DMS114 treated with DMSO at 0.1 percent for 48 hours (cell line): ENCODE measurements around the gene KCNJ5.

Experiments
- DNase-seq: peaks from one replicate; lab custom pipeline; 2025; ENCODE audit not compliant: unreplicated experiment; lab: John Stamatoyannopoulos, UW

KCNJ5 gene

GRCh38 chr11:128890543-128891368 lies at the start of gene KCNJ5:
Gene KCNJ5 (plus strand): TSS chr11:128891356. CDS start chr11:128911274, 19,918 bp downstream.
- no peak for DNase-seq

DNA sequence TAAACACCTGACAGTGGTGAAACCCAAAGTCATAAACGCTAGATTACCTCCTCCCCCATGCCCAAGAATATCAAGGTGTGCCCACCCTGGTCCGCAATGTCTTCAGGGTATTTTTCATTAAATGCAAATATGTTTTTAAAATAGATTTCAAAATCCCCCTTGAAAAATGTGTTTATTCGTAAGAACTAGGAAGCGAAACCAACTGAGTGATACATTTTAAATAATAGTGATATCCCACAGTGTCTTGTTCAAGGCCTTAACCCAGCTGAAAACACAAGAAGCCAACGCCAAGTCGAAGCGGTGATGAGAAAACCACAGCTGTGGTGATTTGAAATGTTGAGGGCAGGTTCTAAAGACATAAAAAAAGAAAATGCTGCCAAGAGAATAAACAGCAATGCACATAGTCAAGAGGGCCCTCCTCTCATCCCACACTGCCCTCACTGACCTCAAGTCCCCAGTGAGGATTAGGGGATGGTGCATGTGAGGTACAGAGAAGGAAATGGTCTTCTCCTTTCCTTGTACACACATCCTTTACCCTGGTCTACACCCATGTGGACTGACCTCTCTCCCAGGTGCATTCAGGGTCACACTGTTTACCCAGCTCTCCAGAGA lies 49.6 kb upstream of the KCNJ5 start:
- no peak for DNase-seq

DNA sequence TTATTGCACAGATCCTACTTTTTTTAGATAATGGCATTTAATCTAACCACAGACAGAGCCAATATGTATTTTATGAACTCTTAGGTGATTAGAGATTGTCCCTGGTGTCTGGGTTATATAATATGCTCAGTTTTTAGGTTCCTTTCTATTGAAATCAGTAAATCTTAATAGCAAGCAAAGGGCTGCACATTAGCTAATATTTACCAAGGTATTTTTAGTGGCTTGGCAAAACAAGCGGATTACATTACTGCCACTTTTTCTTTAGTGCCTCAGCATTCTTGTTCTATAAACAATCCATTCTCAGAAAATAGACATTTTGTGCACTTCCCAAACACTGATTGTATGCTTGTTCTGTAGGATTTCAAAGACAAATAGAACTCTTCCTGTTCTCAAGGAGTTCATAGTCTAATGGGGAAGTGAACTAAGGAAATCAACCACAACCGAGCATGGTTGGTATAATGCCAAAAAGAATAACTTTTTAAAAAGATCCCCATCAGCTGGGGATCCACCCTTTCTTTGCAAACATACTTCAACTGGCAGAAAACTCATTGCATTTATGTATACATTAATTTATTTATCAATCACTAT lies 47.9 kb upstream of the KCNJ5 start:
- DNase-seq, result no peak

GRCh38 chr11:128845334-128845780 lies 45.8 kb upstream of the KCNJ5 start:
- no peak for DNase-seq

GRCh38 chr11:128846985-128847384 lies 44.2 kb upstream of the KCNJ5 start:
- DNase-seq, result no peak

DNA sequence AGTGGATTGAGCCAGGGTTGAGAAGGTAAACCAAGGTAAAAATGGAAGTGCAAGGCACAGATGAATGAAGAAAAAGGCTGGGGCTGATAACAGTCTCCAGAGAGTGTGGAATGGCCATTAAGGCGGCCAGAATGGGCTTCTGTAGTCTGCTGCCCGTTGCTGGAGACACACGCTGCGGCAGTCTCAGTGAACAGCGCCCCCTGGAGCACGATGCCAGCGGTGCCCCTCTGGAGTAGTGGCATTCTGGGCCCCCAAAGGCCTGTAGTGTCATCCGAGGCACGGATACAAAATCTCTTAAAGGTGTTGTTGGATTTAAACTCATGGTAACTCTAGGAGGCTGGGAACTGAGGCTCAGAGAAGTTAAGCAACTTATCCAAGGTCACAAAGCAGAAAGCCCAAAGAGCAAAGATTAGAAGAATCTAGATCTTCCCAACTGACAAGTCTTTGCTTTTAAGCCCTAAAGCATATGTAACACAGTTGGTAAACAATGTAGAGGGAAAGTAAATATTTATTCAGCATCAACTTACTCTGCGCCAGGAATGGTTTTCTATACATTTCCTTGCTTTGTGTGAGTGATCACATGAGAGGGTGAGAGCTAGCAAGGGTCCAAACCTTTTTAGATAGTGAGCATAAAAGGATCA lies 42.2 kb upstream of the KCNJ5 start:
- no peak for DNase-seq

DNA sequence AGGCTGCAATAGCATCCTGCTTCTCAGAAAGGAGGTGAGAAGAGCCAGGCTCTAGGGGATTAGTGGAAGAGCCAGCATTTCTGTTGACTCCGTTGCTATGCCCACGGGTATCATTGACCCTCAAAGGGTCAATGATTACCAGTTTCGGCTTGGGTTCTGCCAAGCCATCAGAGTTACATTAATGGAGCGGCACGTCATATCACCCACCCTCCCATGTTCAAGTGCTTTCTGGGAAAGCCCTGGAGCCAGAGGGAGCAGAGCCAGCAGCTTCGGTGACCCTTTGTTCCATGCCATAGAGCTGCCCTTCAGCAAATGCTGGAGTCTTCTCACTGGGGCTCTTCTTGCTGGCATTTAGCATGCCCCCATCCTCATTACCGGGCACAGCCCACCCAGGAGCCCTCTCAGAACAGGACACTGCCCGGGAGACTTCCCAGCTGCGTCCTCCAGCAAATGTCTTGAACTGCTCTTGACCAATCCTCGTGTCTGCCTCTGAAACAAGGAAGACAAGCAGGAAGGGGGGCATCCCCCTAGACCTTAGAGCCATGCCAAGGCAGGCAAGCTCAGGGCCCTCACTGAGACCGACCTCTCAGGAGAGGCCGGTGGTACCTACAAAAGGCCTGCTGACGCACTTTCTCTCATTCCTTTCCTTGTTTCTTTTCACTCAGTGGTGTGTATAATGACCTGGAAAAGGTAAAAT lies 38.7 kb upstream of the KCNJ5 start:
- no peak for DNase-seq

GRCh38 chr11:128853559-128853958 lies 37.6 kb upstream of the KCNJ5 start:
- DNase-seq, result no peak

DNA sequence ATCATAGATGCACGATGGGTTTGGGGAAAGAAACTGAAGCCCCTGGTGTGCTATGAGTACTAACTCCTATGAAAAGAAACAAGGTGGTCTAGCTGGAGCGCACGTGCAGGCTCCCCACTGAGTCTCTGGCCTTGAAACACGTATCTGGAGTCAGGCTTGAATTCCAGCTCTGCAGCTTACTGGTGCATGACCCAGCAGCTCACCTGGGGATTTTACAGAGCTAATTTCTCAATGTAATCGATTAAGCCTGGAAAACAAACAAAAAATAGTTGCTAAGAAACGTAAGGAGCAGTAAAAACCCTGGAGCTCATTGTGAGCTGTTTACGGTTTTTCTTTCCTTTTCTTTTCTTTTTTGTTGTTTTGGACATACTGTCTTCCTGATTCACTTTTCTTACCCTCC lies 36.3 kb upstream of the KCNJ5 start:
- DNase-seq, result no peak

GRCh38 chr11:128856241-128856640 lies 34.9 kb upstream of the KCNJ5 start:
- no peak for DNase-seq

DNA sequence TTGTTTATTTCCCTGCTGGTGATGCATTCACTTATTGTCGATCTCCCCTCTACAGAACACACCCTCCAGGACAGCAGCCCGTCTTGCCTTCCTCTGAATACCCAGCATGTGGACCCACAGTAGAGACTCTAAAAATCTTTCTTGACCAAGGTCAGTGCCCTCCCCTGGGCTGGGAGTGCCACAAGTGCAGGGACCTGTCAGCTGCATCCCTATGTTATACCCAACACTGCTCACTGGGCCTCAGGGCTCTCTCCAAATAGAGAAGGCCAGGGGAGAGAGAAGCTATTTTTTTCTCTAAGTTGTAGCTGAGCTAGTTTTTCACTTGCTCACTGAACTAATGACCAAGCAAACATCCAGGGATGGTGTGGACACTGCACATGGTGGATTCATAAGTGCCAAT lies 33.8 kb upstream of the KCNJ5 start:
- DNase-seq, result no peak

DNA sequence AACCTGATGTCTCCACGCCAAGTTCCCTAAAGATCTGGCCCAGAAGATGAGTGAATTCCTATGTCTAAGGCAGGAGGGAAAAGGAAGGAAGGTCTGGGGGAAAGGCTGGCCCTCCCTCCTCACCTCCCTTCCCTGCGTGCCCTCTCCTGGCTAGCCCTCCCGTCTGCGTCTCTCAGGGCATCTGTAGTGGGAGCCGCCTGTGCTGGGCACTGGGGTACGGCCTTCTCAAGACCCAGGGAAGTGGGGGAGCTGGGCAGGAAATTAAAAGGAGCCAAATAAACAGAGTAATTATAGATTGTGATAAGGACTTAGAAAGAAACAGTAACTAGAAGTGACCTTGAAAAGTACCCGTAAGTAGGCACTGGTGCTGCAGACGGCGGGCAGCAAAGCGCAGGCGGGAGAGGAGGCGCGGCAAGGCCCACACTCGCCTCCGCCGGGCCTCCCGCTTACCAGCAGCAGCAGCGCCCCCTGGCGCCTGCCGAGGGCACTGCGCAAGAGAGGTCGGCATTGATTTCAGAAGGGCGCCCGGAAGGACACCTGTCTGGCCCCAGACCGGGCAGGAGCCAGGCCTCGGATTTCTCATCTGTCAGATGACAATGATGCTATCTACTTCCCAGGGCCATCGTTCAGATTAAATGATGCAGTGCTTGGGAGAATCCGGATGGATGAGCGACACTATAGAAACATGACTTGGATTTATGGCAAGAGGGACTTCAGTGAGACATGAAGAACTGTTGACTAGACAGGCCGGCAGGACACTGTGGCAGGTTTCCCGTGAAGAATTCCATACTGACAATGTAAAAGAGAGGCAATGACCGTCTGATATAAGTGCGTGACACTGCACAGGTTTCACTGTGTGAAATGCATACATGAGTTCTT lies 31.4 kb upstream of the KCNJ5 start:
- DNase-seq, result no peak

DNA sequence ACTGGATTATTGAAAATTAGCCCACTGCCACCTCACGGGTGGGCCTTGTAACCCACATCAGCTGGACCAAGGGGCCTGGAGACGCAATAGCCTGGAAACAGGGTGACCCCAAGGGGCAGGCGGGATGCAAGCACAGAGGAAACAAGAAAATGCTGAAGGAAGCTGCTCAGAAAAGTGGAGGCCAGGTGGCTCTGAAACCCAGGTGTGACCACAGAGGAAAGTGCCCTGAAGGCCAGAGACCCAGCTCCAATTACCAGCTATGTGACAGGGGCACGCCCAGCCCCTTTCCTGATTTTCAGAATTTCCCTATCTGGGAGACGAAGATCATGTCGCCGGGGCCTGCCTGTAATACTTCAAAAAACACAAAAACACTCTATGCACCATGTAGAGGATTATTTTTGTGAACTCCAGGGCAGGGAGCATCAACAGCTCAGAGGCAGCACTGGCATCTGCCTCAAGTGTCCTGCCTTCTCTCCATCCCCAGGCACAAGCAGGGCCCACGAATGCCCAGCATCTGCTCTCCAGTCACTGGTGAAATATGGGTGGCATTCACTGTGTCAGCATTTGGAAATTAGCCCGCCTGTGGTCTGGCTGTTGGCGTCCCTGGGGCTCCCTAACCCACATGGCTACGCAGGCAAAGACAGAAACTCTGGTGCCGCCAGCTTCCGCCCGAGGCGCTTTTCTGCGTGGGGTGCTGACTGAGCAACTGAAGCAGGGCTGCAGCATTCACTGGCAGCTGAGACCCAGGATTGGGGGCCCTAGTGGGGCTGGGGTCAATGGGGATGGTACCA lies 30.4 kb upstream of the KCNJ5 start:
- DNase-seq, result no peak

- no peak for DNase-seq
Measured at GRCh38 chr11:128862406-128862805, 28.8 kb upstream of the KCNJ5 start.

DNA sequence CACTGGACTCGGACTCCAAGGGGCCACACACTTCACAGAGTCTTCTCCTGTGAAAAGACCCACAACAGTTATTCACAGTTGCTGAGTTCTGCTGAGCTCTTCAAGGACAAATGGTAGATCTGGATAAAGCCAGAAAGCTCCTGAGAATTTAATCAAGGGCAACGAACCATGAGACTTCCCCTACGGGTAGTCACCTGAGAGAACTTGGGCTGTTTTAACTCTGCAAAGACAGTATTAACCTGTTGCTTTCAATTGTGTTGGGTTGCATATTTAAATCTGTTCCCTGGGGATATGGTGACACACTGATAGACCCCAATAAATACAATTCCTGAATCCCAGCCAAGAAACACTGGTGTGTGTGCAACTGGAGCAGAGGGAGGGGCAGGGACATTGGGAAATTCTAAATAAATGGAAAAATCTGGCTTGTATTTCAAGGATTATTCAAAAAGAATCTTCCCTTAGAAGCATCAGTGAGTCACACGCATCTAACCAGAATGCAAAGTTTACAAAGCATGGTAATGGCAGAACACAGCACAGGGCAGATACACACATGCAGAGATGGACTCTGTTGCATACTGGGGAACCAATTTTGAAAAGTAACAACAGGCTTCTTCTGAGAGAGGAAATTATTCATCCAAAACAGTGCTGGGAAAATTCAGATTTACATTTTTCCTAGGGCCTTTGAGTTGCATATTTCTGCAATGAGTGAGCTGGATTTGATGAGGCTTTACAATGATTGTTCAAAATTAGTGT lies 28.1 kb upstream of the KCNJ5 start:
- DNase-seq, result no peak

DNA sequence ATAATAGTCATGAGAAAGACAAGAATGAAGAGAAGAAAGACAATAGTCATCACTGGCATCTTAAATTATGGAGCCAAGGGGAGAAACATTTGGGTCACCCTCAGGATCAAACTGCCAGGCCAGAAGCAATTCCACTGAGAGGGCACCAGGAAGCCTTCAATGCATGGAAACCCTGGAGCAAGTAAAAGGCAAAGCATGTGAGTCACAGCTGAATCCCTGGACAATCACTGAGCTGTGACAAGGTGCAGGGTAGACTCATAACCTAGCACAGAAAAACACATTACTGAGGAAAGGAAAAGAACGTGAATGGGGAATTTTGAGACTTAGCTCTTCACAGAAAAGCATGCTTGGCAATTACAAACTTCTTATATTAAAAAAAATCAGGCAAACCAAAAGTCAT lies 25.7 kb upstream of the KCNJ5 start:
- DNase-seq, result no peak

- no peak for DNase-seq
Measured at GRCh38 chr11:128867277-128867676, 23.9 kb upstream of the KCNJ5 start, which contains the start of gene KCNJ1. Gene KCNJ1 (minus strand): TSS chr11:128867296. CDS start chr11:128840243, 27,053 bp downstream.

DNA sequence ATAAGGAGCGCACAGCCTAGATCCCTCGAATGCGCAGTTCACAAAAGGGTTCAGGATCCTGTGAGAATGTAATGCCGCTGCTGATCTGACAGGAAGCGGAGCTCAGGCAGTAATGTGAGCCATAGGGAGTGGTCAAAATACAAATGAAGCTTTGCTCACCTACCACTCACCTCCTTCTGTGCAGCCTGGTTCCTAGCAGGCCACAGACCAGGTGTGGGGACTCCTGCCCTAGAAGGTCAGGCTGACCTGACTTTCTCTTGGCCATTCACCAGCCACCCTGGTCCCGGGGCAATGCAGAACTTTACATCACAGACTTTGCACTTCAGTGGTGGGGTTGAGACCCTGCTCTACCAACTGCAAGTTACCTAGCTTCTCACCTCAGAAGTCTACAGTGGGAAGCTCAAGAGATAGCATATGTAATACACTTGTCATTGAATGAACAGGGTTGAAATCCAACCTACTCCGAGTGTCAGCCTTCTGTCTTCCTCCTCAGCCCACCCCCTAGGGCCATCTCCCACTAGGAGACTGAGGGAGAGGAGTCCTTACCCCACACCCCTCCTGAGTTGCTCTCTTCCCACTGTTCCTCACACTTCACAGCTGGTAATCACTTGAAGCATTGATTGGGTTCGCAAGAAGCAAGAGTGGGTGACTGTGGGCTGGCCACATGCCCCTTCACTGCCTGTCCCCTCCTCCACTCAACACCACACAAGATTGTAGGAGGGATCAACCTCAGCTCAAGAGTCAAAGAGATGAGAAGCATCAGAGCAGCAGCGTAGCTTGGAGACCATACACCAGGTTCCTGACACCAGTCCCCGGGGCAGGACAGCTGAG lies 22.1 kb upstream of the KCNJ5 start:
- DNase-seq, result no peak
